Dermis microvascular lymphatic vessel endothelial cell (primary cell): Measurements from ENCODE around the gene C1orf35. TPM values are rescaled to one million over a fixed set of nuclear protein-coding genes. Genes with fewer than 3 reads are reported as not detected.

Experiments
- DNase-seq, 2 donors: peaks; one replicate each; pipeline versions ENCODE4 v3.0.0 to v3.0.0-alpha.2; 2010; ENCODE audit warnings: low read depth in 2 of 2
- total RNA-seq: library from RNA; depleted of rRNA; stranded (reverse); fragments of >200 nt; gene quantifications from 2 replicates; pipeline ENCODE4 v1.2.1, GENCODE V29; 2014

C1orf35 gene
- total RNA-seq, 1 donor from 2014 or later = 6.5 TPM

DNA sequence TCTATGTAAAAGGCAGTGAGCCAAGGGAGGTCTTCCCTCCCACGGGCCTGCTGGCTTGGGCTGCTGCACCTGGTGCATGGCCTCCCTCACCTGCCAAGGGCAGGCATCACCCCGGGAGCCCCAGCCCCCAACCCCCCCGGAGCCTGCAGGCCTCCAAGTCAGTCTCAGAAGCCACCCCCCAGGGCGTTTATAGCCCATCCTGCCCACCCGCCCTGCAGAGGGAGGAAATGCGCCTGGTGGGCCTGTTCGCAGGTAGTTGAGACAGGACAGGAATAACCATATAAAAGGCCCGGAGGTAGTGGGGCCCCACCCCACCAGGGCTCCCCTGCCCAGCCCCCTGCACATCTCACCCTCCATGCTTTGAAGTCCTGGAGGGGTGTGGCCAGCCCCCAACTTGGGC is 38.8 kb downstream of the C1orf35 start:
- no peak for DNase-seq

DNA sequence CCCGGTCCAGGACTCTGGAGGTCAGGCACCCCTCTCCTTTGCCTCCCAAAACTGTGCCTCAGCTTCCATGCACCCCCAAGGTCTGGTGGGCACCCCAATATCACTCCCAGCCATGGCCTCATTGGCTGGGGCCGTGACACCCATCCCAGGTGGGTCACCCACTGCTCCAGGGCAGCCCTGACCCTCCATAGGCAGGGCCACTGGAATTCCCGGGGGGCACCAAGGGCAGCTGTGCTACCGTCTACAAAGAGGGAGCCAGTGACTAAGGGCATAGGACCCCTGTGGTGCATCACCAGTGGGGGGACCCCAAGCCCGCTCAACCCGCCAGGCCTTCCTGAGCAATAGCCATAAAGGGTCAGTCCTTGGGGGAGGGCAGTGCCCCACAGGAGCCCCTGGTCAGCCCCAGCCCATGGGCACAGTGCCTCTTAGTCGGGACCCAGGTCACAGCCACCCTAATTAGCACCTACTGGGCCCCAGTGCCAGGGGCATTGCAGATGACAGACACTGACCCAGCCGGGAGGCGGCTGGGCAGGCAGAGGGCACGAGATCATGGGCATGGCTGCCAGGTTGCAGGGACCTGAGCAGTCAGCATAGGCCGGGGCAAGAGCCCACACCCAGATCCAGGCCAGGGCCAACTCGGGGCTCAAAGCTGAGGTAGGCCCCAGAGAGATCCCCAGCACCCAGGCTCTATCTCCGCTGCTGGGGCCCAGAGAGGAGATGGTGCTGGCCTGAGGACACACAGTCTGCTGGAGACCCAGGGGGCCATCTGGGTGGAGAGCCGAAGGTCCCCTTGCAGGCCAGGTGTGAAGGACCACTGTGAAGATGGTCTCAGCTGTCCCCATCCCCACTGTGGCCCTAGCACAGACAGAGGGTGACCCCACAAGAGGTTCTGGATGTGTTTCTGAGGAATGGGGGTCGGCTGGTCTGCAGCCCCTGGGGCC is 39.6 kb downstream of the C1orf35 start:
- no peak for DNase-seq

- DNase-seq = no peak
These were observed 40.3 kb downstream of the C1orf35 start for GRCh38 chr1:228062812-228063211.

DNA sequence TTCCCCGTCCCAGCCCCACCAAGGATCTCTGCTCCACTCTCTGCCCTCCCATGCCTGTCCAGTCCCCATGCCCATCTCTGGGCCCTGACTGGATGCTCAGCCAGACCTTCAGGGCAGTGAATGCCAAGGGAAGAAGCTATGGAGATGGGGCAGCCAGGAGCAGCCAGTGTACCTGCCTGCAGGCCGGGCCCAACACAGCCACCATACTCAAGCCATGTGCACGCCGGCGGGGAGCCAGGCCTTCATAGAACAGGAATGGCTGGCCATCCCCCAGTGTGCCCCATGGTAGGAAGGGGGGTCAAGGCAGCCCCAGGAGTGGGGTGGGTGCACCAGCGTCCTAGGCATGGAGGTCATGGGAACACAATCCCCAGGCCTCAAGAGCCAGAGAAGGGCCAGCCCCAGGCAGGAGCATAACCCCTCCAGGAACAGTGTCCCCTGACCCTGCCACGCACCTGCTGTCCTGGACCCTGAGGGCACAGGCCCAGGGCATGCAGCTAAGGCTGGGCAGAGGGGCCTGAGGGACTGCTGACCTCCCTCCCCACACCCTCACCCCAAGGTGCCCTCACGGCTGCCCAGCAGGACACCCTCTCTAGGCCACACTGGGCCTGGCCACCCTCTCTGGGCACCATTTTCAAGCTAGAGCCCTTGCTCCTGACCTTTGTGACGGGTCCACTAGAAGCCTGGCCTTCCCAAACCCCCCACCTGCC is 40.9 kb downstream of the C1orf35 start:
- DNase-seq = no peak

DNA sequence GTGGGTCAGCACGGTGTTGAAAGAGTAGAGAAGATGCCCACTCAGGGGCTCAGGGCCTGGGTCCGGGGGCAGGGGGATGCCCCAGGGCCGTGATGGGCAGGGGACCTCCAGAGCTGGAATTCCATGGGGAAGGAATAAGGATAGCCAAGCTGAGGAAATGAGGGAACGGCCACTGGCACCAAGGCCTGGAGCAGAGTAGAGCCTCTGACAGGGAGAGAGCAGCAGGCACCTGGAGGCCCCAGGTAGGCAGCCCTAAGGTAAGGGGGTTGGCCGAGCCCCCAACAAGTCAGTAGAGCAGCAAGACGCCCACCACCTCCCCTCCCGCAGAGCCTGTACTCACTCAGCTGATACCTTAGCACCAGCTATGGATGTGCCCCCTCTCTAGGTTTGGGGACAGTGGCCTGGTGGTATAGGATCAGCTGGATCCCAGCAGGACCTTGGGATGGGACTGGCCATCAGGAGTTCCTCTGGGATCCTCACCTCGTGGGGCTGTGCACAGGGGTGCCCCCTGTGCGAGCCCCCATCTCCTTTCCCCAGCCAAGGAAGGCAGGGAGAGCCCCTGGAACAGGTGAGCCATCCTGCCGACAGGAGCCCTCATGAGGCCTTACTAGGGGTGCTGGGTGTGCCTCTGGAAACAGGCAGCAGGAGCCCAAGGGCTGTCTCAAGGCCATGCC is 41.6 kb downstream of the C1orf35 start:
- DNase-seq = no peak

GRCh38 chr1:228060458-228061190 is 42.5 kb downstream of the C1orf35 start:
- DNase-seq = peak in 1 of 2 donors; percentile 25

GRCh38 chr1:228059634-228060457 is 43.3 kb downstream of the C1orf35 start:
- peak in 1 of 2 donors; percentile 36 for DNase-seq

GRCh38 chr1:228058949-228059633 is 44.0 kb downstream of the C1orf35 start:
- DNase-seq = no peak

DNA sequence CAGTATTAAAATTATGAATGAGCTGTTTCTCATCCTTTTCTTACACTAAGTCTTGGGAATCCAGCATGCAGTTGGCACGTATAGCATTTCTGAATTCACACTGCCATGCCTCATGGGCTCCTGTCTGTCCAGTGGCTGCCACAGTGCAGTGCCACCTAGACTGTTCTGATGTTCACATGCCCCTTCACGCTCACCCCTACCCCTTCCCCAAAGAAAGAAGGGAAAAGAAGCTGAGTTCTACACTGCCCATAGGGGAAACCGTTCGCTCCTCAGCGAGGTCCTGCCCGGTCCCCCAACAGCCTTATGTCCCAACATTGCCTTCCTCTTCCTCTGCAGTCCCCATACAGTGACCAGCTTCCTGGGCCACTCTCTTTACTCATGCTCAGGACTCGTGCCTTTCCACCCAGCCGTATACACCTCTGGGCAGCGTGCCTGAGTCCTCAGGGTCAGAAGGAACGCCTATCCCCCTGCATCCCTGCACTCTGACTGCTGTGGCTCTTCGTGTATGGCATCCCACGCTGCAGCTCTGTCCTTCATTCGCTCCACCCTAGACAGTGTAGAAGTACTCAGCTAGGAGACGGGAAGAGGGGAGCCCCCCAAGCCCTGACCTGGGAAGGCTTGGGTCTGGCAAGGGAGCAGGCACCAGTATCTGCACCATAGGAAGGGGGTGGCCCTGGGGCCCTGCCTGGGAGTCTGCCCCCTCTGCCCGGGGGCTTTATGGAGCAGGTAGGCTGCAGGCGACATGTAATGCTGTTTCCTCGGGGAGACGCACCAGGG is 44.8 kb downstream of the C1orf35 start:
- DNase-seq = no peak

Other genes starting within 250 kb of the C1orf35 start
- 0.64 and 0.76 TPM in 2 replicates for gene WNT9A, start 155.4 kb downstream of the C1orf35 start, total RNA-seq
- not detected in 2 replicates for gene WNT3A, start 96.3 kb downstream of the C1orf35 start, total RNA-seq
- gene ARF1, start 20.6 kb downstream of the C1orf35 start, total RNA-seq = 219 and 329 TPM in 2 replicates
- gene MRPL55, start 6.0 kb upstream of the C1orf35 start, total RNA-seq = 35.8 and 47.0 TPM in 2 replicates
- 718 and 833 TPM in 2 replicates for gene GUK1, start 37.0 kb upstream of the C1orf35 start, total RNA-seq
- gene GJC2, start 46.6 kb upstream of the C1orf35 start, total RNA-seq = 8.0 and 17.1 TPM in 2 replicates
- gene IBA57, start 62.5 kb upstream of the C1orf35 start, total RNA-seq = 6.0 and 7.3 TPM in 2 replicates
- gene OBSCN, start 104.7 kb upstream of the C1orf35 start, total RNA-seq = 2.3 and 5.8 TPM in 2 replicates